Glomerular visceral epithelial cell (primary cell): ENCODE data around the gene MAPKAP1.
A peak's percentile ranks its signal among the peaks of the same experiment; 100 is the strongest.

Experiments
- DNase-seq: peaks from one replicate; pipeline ENCODE4 v3.0.0-alpha.2; 2016; ENCODE audit errors: extremely low spot score

MAPKAP1 gene

DNA sequence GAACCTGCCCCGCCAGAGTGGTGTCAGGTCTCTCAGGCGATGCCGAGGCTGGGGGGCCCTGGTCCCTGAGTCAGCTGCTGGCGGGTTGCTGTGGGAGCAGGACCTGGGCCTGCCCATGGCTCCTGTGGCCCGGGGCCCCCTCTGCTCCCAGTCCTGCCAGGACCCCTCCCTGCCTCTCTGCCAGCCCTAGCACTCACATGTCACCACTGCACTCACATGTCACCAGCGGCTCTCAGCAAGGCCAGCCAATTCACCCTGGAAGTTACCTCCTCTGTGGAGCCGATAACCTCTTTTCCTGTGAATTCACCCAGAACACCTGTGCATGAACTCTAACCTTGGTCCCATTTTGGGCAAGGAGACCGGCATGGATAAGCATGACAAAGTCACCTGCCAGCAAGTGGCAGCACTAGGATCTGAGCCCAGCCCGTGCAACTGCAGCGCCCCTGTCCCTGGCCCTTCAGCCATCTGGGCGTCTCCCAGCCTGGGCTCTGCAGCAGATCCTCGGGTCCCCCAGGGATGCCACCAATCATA, 275.2 kb downstream of the MAPKAP1 start:
- DNase-seq: no peak

DNA sequence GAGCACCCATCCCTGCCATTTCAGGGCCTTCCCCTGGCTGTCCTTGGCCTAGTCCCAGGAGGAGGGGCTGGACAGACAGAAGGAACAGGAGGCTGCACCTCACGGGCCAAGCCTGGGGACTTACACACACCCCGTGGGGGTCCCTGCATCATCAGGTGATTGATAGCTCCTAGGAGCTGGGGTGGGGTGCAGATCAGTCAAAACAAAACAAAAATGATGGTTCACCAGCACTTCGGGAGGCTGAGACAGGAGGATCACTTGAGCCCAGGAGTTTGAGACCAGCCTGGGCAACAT, 276.0 kb downstream of the MAPKAP1 start:
- DNase-seq: no peak

DNA sequence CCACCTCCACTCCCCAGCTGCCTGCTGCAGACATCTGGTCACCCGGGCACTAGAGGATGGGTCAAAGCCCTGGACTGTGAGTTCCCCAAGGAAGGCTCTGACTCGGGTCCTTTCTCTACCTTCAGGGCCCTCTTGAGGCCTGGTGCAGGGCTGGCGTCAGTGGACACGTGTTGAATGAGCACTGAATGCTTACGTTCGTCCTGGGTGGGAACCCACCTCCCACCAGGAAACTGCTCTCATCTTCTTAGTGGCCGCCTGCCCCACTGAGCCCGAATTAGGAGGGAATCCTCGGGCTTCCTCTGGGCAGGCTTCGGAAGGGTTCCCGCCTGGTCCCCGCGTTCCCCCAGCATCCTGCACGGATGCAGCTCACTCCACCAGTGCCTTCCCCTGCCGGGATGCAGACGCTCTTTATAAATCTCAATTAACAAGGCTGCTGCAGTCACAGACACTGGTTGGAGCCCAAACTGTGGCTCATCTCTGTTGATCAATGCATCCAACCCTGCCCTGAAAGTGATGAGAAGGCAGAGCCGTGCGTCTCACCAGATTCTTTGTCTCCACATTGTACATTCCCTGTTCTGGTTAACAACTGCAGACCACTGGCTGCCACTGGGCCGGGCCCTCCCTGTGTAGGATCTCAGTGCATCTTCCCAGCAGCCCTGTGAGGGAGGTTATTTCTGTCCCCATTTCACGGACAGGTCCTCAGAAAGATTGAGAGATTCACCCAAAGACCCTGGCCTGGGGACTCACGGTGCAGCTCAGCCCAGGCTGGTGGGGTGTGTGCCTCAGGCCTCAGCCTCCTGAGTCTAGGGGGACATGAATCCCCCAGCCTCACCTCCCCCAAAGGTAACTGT, 276.6 kb downstream of the MAPKAP1 start:
- DNase-seq: no peak

DNA sequence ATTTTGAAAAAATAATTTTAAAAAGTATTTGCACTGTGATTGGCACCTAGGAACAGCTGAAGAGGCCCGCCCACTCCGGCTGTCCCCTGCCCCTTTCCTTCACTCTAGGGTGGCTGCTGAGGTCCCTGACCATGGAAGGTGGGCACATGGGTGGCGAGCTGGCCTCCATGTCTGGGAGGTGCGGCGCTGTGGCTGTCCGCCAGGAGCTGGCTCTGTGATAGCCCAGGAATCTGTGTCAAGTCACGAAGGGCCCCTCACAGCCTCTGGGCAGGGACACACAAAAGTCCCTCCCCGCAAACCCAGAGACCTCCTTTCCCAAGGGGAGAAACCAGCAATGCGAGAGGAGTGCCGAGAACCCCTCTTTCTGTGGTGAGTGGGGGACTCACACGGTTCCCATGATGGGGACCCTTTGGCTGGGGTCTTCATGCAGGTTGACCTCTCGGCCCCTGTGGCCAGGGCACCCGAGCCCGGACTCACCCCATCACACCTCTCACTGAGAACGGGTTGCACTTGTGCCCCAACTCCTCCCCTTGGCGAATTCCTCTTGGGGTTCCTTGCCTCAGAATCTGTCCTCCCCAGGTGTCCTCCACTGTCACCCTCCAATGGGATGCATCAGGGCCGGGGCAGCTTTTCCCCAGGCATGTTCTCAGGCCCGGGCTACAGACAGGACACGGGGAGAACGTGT, 277.4 kb downstream of the MAPKAP1 start:
- DNase-seq: no peak

DNA sequence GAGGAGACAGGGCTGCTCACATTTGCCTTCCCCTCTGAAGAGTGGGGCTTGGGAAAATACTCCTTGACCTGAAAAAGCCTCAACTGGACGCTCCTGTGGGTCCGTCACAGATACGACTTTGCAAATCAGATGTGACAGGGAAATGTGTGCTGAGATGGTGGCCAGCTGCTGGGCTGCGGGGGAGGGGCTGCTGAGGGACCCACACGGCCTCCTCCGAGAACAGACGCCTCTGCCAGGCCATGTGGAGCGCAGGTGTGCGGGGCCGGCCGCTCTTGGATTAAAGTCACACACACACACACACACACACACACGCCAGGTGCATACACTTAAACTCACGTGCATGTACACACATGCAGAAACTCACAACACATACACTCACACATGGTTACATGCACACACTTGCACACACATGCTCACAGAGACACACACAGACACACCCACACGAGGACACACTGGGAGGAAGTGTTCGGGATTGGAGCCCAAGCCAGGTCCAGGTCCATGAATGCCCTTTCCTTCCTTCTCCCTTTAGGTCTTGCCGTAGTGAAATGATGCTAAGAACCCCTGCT, 278.0 kb downstream of the MAPKAP1 start:
- no peak for DNase-seq

DNA sequence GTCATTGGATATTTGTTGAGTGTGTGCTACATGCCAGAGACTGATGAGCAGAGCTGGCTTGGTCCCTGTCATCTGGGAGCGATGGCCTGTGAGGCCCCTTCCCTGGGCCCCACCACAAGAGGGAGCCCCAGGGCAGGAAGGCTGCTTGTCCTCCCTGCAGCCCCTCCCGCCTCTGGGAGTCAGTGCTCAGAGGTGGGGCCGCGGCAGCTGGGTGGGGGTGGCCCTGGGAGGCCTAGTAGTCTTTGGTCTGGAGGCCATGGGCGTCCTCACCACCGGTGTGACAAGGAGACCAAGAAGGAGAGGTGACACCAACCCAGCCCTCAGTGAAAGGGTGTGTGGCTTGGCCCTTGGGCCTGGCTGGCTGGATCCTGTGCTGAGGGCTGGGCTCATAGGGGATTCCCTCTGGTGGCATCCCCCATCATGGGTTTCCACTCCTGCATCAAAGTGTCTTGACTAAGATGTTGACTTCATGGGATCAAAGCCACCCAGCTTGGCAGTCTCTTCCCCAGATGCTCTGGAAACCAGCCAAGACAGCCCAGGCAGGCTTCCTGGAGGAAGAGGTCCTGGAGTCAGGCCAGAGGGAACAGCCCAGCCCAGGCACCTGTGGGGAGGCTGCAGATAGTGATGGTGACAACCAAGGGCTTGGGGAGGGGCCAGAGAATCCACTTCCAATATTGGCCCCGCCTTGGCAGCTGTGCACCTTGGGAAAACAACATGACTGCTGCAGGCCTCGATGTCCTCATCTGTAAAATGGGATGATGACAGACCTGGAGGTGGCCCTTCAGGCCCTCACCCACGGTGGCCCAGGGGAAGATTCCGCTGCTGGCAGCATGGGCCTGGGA, 278.7 kb downstream of the MAPKAP1 start:
- DNase-seq: peak; percentile 20

DNA sequence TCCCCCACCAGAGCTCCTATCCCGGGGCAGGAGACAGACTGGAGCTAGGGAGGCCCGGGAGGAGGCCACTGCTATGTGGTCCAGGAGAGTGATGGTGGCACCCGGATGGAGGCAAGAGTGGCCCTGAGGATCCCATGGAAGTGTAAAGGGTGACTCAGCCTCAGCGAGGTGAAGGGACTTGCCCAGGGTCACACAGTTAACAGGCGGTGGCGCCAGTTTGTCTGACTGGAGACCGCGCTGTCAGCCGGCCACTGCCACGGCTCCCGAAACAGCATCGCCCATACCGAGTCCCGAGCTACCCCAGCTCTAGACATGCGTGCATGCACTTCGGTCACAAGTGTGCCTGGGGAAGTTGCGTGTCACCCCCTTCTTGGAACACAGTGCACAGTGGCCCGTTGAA, 279.5 kb downstream of the MAPKAP1 start:
- DNase-seq: no peak

DNA sequence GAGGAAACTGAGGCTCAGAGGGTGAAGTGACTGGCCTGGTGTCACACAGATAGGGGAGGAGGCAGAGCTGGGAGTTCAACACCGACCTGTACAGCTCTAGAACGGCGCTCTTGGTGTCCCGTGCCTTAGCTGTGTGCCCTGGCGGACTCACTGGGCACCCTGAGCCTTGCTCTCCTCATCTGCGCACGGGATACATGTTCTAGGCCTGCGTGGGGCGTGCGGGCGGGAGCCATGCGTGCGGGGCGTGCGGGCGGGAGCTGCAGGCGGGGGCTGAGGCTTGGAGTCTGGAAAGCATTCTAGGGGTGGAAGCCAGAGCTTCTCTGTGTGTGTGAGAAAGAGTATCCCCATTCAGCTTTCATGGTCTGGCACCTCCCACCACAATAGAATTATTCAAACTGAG, 280.1 kb downstream of the MAPKAP1 start:
- DNase-seq: no peak

DNA sequence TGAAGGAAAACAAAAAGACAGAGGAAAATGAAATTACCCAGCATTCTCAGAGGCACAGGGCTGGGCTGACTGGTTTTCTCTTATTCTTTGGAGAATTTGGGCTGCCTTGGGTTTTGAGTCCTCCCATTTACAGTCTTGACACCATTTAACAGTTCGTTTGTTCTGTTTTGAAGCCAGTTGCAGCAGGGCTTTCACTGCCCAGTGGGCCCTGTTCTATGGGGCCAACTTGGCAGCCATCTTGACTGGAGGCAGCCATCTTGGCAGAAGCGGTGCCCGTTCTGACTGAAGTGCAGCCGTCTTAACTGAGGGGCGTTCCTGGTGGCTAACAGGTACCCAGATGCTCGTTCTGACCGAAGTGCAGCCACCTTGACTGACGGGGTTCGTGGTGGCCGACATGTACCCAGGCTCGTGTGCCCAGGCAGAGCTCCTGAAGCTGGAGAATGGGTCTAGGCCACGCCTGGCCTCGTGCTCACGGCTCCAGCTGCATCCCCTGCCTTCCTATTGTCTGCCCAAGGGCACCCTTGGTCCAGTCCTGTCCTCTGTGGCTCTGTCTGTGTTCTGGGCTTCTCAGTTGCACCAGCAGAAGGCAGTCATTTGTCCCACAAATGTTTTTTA, 281.0 kb downstream of the MAPKAP1 start:
- no peak for DNase-seq

DNA sequence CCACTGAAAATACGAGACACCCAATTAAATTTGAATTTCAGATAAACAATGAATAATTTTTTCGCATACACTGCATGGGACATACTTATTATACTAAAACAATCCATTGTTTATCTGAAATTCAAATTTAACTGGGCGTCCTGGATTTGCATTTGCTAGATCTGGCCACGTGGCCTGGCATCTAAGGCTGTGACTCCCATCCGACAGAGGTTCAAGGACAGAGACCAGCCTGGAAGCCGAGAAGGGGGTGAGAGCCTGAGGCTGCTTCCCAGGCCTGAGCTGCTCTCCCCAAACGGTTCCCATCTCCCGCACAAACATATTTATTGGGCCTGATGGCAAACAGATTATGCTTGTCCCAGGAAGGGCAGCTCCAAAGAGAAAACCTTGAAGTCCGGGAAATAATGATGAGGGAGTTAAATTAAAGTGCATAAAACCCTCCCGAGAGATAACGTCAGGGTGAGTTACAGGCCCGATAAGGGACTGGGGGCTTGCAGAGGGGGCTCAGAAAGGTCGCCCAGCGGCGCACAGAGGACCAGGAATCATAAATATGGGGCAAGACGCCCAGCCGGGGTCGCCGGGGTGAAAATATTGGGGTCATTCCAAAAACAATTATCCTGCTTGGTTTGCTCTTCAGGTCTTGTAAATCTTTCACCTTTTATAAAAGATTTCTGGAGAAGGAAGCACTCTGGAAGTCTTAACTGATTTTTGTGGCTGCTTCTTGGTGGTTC, 281.7 kb downstream of the MAPKAP1 start:
- DNase-seq: no peak

DNA sequence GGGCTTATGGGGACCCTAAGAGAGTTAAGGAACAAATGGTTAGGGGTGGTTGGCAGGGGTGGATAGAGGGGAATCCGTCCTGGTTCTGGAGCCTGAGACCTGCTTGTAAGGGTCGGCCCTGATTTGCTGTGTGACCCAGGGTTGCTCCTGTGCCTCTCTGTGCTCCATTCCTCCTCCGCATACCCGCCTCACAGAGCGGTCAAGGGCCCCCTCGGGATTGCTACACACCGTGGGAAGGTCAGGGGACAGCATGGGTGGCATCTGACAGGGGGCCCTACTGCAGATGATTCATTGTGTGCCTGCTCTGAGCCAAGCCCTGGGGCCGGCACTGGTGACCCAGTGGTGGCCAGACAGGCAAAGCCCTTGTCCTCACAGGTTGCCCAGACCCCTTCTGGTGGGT, 283.0 kb downstream of the MAPKAP1 start:
- no peak for DNase-seq

DNA sequence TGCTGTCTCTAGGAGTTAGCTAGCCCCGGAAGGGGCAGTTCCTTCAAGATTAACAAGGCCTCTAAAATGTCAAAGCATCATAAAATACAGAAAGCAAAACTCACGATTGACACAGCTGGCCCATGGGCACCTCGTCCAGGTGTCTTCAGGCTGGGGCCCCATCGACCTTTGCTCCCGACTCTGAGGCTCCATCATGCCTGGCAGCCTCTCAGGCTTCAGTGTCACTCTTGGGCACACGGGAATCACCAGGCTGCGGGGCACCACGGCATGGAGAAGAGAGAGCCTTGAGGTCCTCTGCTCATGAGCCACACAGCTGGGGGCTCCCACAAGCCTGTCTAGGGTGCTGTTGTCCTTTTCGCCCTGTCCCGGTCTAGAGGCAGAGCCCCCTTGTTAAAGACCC, 284.2 kb downstream of the MAPKAP1 start:
- DNase-seq: no peak

DNA sequence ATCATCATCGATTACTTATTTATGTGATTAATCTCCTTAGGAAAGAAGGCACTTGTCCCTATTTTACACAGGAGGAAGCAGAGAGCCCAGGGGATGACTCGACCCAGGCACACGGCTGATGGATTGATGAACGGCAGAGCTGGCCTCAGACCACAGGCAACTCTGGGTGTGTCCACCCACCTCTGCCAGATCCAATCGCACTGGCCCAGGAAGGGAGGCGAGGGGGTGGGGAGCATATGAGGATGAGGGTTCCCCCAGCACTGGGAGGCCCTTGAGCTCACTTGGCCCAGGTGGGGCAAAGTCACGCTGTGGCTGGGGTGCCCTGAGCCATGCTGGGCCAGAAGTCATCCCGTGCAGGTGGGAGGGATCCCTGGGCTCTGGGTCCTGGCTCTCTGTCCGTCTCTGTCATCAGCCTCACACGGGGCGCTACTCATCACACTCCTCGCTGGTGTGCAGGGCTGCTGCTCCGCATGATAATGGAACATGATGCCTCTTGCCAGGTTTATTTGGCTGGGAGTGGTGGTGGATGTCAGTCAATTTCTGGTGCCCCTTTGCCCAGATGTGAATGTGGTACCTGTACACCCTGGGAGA, 285.3 kb downstream of the MAPKAP1 start:
- DNase-seq: no peak

DNA sequence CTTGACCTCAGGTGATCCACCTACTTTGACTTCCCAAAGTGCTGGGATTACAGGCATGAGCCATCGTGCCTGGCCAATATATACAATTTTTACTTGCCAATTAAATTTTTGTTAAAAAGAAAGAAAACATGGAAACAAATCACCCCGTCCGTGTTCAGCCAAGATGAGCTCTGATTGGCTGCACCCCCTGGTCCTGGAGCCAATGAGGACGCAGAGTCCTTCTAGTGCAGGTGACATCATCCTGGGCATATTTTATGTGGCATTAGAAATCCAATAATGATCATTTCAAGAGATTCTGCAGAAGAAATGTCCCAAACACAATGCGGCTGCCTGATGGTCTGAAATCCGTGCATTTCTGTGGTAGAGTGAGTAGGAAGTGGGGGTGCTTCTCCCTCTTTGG, 285.8 kb downstream of the MAPKAP1 start:
- DNase-seq: no peak

DNA sequence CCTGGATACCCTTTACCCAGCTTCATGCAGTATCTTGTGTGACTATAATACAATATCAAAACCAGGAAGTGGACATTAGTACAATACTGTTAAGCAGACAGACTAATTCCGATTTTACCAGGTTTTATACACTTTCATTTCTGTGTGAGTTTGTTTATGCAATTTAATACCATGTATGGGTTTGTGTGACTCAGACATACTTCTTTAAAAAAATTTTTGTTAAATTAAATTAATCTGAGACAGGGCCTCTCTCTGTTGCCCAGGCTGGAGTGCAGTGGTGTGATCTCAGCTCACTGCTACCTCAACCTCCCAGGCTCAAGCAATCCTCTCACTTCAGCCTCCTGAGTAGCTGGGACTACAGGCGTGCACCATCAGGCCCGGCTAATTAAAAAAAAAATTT, 288.6 kb downstream of the MAPKAP1 start:
- no peak for DNase-seq

DNA sequence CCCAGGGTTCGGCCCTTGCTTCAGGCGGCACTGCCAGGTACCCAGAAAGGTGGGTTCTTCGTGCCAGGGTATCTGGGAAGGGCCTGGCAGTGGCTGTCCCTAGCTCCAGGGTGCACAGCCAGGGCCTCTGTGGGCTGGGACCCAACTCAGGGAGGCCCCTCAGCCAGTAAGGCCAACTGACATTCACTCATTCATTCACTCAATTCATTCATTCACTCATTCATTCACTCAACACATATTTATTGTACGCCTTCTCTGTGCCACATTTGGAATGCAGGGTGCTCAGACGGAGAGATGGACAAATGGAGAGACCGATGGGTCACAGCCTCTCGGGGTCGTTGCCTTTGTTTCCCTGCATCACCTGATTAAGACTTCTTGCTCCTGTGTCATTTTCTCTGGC, 290.5 kb downstream of the MAPKAP1 start:
- no peak for DNase-seq

DNA sequence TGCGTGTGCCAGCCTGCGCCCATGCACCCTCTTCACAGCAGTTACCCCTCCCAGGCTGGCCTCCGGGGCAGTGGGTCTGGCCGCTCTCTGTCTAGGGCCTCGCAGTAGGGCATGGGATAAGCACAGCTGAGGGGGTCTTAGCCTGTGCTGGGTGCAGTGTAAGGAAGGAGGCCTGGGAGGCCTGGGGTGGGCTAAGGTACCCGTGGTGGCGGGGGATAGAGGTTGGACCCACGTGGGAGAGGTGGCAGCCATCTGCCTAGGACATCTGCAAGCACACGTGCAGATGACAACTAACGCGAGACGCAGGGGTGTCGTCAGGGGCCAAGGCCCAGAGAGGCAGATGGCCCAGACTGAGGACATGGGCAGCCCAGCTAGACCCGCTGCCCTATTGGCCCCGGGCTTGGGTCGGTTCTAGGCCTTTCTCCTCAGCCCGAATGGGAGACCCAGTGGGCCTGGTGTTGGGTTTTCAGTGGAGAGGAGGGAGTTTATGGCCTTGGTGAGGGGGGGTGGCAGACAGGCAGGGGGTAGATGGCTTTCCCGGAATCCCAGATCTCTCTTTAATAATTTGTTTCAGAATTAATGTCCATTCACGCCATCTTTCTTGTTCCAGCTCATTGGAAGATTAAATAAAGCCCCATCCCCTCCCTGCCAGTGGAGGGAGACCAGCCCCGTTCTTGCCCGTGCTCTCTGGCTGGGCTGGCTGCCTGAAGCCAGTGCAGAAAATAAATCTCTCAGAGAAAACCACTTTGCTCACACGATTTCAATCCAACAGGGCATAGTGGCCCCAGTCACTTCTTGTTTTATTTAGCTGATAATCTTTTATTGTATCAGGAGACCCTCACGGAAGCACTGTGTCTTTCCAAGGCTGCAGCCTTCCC, 291.2 kb downstream of the MAPKAP1 start:
- DNase-seq: no peak

DNA sequence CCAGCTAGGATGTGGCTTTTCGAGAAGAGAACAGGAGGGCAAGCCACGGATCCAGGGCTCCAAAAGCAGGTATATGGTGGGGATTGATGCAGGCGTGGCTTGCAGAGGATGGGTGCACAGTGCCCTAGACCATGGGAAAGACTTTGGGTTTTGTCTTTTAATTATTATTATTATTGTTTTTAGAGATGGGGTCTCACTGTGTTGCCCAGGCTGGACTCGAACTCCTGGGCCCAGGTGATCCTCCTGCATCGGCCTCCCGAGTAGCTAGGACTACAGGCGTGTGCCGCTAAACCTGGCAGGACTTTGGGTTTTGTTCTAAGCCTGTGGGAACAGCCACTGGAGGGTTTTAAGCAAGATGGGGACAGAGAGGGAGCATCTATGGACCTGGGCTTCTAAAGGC, 293.4 kb downstream of the MAPKAP1 start:
- DNase-seq: no peak

DNA sequence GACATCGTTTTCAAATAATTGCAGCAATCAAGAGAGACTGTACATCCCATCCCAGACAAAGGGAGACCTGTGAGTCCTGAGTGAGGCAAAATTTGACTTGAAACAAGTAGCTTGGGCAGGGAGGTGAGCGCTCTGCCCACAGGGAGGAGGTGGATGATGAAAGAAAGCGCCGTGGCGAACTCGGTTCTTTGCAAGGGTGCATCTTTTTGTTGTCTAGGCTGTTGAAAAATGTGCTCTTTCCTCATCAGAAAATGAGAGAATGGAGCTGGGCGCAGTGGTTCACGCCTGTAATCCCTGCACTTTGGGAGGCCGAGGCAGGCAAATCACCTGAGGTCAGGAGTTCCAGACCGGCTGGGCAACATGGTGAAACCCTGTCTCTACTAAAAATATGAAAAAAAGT, 294.8 kb downstream of the MAPKAP1 start:
- DNase-seq: no peak
